CD4-positive, alpha-beta T cell treated with Interleukin-6 for 4 hours (primary cell): ENCODE results near the gene MSH3.
"Not testable (repeated sequence)": the region's sequence is repeated elsewhere in the genome, so short reads cannot be mapped to it uniquely, and the experiment has no call there.

Experiments
- DNase-seq: peaks from one replicate; pipeline ENCODE4 v3.0.0-alpha.2; 2020; ENCODE audit warnings: mixed read lengths

Gene MSH3

DNA sequence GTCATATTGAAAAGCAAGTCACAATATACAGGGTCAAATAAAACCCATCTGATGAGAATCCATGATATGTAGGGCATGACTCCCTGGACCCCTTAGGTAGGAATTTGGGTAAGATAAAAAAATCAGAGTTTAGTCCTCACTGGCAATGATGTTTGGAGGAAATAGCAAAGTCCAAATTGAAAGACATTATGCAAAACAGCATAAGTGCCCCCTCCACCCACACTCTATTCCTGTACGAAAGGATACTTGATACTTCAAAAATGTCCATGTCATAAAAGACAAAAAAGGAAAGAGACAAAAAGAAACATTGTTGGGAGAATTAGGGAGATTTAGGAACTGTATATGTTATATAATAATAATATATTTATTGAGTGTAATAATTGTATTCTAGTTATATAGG is 209.7 kb downstream of the MSH3 start:
- no peak for DNase-seq

DNA sequence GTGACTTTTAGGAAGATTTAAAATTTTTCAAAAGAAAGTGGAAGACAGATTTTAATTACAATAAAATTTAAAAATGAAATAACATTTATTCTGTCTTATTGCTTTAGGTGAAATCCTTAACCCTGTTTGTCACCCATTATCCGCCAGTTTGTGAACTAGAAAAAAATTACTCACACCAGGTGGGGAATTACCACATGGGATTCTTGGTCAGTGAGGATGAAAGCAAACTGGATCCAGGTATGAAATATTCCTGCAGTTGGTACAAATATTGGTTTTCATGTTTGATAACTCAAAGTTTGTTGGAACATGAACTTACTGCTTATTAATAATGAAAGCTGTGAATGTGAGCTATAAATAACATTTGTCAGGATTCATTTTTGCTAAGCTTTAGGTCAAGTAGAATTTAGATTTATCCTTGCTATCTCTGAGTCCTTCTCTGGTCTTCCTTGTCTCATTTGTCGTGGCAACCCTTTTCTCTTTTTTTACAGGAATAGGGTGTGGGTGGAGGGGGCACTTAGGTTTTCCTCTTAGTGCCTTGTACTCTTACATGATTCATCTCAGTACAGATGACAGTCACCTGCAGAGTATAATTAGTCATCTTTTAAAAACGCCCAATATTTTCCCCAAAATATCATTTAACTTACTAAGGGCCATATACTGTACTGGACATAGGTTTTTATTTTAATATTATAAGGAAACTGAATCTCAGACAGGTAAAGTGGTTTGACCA is 210.4 kb downstream of the MSH3 start:
- no peak for DNase-seq

DNA sequence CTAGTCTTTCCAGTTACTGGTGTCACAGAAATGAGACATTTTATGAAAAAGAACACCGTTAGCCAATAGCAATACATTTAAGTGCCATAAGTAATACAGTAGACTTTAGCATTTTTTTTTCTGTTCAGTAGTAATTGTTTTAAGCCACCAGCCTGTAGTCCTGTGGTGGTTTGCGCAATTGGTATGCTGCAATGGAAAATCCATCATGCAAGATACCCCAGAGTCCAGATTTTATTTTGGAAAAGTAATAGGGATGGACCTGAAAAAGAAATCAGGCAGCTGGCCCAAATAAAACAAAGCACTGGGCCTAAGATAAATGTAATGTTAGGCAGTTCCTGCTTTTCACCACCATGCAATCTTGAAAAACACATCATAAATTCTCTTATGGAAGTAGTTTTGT is 211.1 kb downstream of the MSH3 start:
- no peak for DNase-seq

DNA sequence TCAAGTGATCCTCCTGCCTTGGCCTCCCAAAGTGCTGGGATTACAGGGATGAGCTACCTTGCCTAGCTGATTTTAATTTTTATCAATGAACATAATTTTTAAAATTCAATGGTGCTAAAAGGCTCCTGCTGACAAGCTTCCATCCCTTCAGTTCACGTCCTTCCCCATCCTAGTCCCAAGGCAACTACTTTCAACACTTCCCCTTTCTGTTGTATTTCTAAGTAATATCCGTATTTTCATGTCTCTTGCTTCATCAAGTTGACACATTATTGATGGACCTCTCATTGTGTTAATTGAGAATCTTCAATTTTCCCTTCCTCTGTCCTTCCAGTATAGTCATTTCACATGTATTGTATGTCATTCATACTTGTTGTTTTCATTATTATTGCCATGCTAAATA is 211.9 kb downstream of the MSH3 start:
- DNase-seq, result no peak

DNA sequence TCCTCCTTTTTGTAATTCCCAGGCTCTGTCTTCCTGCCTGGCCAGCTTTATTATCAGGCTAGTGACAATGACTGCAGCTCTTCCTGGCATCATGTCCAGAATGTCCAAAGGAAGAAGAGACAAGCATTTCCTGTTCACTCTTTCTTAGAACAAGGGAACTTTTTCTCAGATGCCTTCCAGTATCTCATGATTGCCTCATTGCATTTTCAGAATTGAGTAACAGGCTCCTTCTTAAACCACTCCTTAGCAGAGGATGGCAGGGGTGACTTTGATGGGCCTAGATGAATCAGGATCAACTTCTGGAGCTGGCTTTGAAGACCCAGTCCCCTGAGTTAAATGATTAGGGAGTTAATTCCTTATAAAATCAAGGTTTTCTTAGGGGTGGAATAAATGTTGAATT is 212.8 kb downstream of the MSH3 start:
- DNase-seq, result no peak

DNA sequence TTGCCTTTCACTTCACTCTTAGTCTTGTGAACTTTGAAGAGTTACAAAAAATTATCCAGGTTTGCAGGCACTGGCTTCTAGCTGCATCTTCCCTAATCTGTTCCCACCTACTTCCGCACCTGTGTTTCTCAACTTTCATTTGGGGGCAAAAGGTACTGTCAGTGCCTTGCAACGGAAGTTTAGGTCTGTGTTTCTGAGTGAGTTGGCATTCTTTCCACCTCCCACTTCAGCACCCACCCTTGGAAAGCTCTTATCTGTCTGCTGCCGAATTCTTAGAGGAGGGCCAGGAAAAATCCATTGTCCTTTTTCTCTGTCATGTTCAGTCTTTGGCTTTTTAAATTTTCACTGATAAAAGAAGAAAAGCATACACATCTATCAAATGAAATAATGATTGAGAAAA is 216.0 kb downstream of the MSH3 start:
- no peak for DNase-seq

DNA sequence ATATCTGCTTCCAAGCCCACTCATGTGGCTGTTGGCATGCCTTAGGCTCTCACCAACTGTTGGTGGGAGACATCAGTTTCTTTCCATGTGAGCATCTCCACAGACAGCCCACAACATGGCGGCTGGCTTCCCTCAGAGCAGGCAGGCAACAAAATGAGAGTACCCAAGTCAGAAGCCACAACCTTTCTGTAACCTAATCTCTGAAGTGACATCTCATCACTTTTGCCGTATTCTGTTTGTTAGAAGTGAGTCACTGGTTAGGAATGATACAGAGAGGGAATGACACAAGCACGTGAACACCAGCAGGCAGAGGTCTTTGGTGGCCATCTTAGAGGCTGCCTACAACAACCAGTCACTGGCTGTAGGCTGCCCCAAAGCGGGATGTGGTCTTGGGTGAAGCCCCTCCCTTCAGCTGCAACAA is 217.1 kb downstream of the MSH3 start:
- DNase-seq, result no peak

DNA sequence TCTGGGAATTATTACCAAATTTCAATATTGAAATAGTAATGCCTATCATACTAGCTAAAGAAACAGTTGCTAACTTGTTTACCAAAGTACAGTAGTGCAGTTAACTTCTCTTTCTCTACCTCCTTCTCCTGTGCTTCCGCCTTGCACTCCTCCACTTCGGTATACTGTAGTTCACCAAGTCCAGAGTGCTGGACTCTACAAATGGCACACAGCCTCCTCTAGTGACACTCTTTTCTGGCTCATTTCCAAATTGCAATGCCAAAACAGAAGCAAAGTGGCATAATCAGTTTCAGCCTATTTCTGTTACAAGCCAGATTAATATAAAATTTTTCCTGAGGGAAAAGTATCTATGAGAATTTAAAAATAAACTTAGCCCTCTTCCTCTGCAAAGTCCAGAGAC is 219.7 kb downstream of the MSH3 start:
- no peak for DNase-seq

DNA sequence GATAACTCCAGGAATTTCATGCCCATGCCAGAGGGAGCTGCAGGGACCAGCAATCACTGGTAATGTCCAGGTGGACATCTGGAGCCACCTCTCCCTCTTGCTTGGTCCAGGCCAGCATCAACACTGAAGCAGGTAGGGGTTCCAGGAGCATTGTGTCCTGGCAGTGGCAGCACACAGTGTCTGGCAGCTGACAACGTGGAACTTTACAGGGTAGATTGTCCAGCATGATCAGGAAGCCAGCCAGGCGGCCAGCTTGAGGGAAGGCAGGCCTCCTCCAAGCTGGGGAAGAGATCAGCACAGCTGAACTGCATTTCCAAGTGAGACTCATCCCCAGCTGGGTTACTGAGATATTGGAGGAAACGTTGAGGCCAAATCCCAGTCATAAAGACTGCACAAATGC is 223.1 kb downstream of the MSH3 start:
- no peak for DNase-seq

DNA sequence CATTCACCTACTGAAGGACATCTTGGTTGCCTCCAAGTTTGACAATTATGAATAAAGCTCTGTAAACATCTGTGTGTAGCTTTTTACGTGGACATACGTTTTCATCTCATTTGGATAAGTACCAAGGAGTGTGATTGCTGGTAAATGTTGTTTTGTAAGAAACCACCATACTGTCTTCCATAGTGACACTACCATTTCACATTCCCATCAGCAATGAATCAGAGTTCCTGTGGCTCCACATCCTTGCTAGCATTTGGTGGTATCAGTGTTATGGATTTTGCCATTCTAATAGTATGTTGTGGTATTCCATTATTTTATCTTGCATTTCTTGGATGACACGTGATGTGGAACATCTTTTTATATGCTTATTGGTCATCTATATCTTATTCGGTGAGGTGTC is 227.3 kb downstream of the MSH3 start:
- no peak for DNase-seq

DNA sequence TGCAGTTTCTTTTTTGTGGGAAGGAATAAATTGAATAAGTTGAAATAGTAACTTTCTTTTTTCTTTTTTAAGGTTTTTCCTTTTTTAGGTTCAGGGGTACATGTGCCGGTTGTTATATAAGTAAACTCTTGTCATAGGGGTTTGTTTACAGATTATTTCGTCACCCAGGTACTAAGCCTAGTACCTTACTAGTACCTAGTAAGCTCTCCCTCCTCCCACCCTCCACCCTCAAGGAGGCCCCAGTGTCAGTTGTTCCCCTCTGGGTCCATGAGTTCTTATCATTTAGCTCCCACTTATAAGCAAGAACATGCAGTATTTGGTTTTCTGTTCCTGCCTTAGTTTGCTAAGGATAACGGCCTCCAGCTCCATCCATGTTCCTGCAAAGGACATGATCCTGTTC is 228.9 kb downstream of the MSH3 start:
- DNase-seq, result not testable (repeated sequence)

DNA sequence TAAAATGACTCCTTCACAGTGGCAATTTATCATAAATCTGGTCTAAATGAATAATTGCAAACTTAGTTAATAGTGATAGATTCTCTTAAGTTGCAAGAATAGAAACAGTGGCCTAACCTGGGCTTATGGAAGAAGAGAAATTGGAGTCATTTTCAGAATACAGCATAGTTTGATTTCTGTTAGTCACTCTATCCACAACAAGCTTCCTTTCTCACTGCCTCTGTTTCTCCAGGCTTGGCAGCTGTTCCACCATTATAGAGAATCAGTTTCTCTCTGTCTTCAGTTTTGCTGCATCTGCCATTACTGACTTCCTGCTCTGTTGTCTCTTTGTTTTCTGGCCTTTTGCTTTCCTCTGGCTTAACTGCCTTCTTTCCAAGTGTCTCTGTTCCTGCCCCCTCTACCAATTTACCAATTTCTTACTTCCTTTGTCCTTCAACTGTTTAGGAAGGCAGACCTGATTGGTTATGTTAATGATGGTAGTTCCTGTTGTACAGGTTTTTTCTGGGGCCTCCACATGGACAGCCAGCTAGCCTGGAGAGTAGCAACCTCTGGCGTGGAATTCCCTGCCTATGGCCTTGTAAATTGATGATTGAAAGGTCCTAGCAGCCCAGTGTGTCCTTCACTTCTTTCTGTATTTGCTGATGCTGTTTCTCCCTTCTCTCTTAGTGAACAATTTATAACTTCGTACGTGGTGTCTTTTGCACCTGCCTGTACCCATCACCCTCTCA is 229.8 kb downstream of the MSH3 start:
- DNase-seq, result no peak

DNA sequence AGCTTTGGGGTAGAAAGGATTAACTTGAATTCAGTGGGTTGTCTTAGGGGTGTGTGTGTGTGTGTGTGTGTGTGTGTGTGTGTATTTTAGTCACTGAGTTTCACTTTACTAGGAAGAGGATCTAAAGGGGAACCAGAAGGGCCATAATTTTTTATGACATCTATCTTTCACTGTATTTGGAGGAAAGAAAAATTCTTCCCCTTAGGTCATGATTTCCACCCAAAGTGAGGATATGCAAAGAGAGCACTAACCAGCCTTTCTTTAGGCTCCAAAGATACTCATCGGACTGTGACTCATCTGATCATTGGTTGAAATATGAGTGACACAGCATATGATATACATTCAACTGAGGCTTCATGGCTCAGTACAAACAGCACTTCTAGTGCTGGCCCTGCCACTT is 230.5 kb downstream of the MSH3 start:
- DNase-seq, result no peak

DNA sequence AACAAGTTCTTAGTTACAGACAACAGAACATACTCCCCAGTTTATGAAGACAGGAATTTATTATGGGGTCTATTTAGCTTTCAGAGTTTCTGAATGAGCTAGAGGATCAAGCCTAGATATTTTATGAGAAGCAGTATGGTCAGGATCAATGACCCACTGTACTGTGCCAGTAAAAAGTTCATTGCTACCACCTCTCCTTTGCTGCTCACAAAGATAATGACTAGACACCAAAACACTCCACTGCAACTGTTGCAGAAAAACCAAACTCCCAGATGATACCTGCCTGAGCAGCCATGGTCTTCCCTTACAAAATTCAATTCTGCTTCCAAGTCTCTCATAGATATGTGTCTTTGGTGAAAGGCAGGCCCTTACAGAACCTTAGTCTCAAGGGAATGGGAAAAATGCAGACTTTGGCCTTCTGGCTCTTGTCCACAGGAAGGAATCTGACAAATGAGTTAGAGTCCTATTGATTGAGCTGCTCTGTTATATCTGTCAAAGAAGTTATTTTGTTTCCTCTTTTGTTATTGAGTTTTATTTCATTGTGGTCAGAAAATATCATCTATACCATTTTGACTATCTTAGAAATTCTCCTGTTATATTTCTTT is 231.0 kb downstream of the MSH3 start:
- DNase-seq, result no peak

DNA sequence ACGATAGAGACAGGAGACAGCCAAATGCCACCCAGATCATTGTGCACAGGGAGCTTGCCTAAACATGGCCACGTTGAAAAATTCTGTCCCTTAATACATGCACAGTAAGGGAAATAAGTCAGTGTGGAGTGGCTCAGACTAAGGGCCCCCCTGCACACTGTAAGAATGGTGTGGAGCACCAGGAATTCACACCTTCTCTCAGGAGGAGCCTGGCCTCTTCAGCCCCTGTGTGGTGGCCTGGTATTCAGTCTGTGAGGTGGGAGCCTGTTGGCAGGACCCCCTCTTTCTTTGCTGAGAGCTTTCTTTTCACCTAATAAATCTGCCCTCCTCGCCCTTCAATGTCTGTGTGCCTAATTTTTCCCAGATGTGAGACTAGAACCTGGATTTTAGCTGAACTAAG is 239.6 kb downstream of the MSH3 start:
- DNase-seq, result no peak

DNA sequence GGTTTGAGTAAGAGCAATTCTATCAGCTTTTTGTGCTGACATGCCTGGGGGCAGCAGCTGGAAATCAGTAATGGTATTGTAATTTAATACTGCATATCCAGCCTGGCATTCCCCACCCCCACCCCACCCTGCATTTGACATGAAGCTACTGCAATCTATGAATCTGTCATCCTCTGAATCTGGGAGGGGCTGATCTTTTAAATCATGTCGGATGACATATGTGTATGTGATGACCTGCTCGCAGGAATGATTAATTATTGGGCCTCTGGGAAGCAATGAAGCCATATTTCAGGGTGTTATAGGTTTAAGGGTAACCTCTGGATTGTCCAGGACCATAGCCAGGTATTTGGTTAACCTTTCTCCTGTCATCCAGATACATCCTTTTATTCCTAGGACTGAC is 241.1 kb downstream of the MSH3 start:
- no peak for DNase-seq

DNA sequence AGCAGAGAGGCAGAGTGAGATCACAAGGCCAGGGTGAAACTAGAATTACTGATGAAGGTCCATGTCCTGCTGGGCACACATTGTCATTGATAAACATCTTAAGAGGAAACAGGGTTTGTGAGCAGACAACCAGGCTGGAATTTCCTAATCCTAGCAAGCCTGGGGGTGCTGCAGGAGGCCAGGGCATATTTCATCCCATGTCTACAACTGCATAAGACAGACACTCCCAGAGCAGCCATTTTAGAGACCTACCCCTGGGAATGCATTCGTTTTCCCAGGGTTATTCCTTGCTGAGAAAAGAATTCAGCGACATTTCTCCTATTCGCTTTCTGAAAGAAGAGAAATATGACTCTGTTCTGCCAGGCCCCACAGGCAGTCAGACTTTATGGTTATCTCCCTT is 248.2 kb downstream of the MSH3 start:
- not testable (repeated sequence) for DNase-seq

DNA sequence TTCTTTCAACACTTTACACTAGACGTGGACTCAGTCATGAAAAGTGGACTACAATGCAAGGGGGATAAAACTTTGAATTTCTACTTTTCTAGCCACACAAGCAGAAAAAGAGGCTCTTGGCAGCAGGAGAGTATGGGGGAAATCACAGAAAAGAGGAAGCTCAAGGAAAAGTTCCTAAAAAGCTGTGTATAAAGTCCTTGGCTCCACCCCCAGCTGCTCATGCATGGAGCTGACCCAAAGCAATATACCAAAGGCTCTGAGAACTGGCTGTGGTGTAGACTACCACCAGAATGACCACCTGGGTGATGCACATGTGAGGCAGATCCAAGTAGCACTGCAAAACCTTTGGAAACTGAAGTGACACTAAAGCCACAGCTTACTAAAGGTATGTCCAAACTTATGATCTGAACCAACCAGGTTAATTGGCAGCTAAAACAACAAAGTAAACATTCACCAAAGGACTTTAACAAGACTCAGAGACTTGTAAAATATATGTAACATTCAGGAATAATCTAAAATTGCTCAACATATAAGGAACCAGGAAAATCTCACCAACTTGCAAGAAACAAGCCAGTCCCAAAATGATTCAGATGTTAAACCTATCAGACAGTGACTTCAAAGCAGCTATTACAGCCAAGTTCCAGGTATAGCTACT is 250.2 kb downstream of the MSH3 start:
- no peak for DNase-seq

DNA sequence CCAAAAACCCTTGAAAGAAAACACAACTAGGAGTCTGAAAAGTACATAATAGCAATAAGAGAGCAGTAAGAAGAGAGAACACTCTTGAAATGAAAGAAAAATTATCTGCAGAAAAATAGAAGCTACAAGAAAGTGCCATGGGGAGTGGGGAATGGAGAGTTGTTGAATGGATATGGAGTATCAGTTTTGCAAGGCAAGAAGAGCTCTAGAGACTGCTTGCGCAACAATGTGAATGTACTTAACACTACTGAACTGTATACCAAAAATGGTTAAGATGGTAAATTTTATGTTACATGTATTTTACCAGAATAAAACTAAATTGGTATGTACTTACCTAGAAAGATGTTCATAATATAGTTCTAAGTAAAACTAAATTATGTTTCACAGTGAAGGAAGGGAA is 251.0 kb downstream of the MSH3 start:
- no peak for DNase-seq

DNA sequence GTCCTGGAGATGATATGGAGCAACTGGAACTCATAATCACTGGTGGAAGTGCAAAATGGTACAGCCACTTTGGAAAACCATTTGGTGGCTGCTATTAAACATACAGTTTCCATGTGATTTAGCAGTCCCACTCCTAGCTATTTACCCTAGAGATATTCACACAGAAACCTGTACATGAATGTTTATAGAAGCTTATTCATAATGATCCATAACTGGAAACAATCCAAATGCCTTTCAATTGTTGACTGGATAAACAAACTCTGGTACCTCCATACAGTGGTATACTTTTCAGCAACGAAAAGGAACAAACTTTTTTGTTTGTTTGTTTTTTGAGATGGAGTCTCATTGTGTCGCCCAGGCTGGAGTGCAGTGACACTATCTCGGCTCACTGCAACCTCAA is 258.0 kb downstream of the MSH3 start:
- no peak for DNase-seq

DNA sequence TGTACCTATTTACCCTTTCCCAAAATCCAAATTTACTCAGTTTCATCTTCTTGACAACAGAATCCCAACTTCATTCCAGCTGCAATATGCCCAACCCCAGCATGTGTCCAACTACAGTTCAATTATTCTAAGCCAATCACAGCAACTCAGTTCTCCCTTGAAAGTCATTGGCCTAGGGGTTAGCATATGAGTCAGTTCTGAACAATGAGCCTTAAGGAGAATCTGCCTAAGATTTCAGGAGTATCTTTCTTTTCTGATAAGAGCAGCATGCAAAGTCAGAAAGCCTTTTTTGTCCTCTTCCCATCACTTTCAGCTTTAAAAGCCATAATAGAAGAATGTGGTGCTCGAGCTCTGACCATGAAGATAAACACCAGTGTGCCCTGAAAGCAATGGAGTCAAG is 261.3 kb downstream of the MSH3 start:
- DNase-seq, result no peak

DNA sequence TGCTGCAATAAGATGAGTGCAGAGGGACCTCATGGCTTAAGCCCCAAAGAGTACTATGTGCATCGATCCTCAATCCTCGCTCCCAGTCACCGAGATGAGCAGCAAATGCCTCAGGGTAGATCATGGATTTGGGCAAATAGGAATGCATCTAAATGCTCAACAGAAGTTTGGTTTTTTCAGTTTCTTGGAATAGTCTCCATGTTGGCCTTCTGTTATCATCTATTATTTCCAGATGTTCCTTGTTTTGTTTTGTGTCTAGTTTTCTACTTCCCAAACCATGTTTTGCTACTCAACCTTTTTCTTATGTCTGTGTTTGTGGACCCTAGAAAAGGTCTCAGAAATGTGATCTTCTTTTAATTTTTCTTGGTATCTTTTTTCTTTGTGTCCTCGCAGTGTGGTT is 262.2 kb downstream of the MSH3 start:
- DNase-seq, result no peak

DNA sequence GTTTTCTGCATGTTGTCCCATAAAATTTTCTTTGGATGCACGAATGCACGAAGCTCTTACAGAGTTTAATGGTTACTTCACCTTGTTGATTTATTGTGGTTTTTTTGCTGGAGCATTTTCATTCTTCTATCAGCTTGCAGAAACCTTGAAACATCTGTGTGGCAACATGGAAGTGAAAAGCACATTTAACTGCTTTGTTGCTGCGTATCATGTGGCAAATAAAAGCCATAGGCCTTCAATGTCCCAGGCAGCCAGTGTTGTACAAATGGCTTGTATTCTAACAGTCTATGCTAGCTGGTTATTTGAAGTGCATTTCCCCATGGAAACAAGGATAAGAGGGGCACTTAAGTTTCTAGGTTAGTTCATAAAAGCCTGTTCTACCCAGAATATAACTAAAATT is 263.2 kb downstream of the MSH3 start:
- DNase-seq, result no peak

DNA sequence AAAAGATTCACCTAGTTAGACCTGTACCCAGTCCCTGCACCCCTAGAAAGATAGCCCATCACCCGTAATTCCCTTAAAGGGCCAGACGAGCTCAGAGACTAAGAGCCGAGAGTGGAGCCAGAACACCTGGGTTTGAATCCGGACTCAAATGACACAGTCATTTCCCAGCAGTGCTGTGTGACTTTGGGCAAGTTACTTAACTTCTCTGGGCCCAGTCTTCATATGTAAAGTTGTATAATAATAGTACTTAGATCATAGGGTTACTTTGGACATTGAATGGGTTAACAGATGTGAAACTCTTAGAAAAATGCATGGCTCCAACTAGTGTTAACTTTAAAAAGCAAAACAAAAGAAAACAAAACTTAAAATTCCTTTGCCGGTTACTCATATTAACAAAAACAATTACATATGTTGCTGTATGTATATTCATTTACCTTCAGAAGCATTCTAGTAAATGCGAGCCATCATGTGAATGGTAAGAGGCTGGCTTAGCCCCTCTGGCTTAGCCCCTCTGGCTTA is 265.3 kb downstream of the MSH3 start:
- no peak for DNase-seq
